GM10266 (cell line): Measurements from ENCODE around the gene EIF4A2.

Experiments used
- DNase-seq: peaks from one replicate; pipeline ENCODE4 v3.0.0; 2012; ENCODE audit errors: extremely low spot score
- CTCF ChIP-seq: IDR thresholded peaks from 2 replicates; pipeline ENCODE4 v1.5.1; 2012; ENCODE audit warnings: mild to moderate bottlenecking, low read depth; ENCODE audit not compliant: control insufficient read depth, insufficient read depth; ENCODE audit errors: missing control alignments

The EIF4A2 gene

GRCh38 chr3:186784820-186785494 is 1.6 kb downstream of the EIF4A2 start:
- no peak for TF ChIP-seq CTCF
- DNase-seq = no peak

GRCh38 chr3:186785495-186786018 is 2.2 kb downstream of the EIF4A2 start:
- DNase-seq = no peak
- no peak for TF ChIP-seq CTCF

DNA sequence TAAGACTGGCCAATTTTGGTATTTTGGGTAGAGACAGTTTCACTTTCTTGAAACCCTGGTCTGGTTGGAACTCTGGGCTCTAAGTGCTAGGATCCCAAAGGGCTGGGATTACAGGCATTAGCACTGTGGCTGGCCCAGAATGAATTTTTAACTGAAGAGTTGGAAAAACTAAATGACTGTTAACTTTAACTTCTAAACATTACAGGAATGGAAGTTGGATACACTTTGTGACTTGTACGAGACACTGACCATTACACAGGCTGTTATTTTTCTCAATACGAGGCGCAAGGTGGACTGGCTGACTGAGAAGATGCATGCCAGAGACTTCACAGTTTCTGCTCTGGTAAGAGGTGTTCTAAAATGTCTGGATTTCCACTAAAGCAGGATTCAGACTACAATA is 3.5 kb downstream of the EIF4A2 start:
- TF ChIP-seq CTCF = no peak
- DNase-seq = no peak

- no peak for TF ChIP-seq CTCF
Observed at GRCh38 chr3:186787642-186788481, 4.5 kb downstream of the EIF4A2 start.

DNA sequence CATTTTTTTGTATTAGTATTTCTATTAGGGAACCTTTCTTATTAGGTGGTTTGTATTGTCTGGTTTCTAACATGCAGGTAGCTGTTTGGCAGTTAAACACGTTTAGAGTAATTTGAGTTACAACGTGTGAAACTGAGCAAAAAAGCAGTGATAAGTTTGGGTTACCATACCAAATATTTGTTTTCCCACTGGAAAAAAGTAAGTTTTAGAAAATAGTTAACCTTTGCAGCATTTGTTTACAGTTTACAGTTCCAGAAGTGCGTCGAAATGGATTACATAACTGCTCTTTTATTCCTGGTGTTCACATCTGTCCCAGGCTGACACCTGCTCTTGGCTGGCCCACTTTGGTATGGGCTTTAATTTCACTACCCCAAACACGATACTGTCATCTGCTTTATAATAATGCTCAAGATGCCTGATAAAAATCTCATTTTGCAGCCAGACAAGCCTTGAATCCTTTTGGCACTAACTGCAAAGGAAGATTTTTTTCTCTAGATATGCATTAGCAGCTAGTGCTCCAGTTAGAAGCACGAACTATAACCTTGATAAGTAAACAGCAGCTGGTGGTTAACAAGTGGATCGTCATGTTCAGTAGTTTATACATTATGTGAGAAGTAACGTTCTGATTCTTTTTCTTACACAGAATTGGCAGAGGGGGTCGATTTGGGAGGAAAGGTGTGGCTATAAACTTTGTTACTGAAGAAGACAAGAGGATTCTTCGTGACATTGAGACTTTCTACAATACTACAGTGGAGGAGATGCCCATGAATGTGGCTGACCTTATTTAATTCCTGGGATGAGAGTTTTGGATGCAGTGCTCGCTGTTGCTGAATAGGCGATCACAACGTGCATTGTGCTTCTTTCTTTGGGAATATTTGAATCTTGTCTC is 5.3 kb downstream of the EIF4A2 start:
- no peak for TF ChIP-seq CTCF
- DNase-seq = no peak

More at GRCh38 chr3:186787642-186788481, 4.5 kb downstream of the EIF4A2 start:
- no peak for DNase-seq

DNA sequence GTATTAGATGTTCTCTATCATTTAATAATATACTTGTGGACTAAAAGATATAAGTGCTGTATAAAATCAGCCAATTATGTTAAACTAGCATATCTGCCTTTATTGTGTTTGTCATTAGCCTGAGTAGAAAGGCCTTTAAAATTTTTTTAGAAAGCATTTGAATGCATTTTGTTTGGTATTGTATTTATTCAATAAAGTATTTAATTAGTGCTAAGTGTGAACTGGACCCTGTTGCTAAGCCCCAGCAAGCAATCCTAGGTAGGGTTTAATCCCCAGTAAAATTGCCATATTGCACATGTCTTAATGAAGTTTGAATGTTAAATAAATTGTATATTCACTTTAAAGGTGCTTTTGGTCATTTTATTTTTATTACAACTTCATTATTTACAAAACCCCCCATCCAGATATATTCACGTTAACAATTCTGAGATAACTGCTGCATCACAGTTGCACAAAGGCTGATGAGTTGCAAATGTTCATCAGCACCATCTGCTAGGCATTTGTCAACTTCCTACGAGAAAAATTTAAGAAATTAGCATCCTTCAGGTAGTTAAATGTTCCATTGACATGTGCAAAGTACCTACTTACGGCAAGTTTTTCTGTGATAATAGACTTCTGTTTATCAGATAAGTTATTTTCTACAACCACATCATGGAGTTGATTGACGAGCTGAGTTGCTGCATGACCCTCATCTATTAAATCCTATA is 6.3 kb downstream of the EIF4A2 start:
- no peak for DNase-seq
- TF ChIP-seq CTCF = no peak
